GM19452 (cell line): ENCODE results near the gene TMEM176A.

Experiments used
- ATAC-seq: cut with Tn5 transposase; IDR thresholded peaks from one replicate; pipeline ENCODE4 v1.9.1; 2021; ENCODE audit not compliant: unreplicated experiment

Gene TMEM176A

GRCh38 chr7:150846291-150847115, 45.9 kb downstream of the TMEM176A start:
- no peak for ATAC-seq

- no peak for ATAC-seq
These were observed 47.0 kb downstream of the TMEM176A start for GRCh38 chr7:150847536-150847935.

- ATAC-seq: no peak
These were observed 47.5 kb downstream of the TMEM176A start for GRCh38 chr7:150848111-150848510.

GRCh38 chr7:150848561-150849115, 48.1 kb downstream of the TMEM176A start:
- no peak for ATAC-seq

GRCh38 chr7:150849204-150849775, 48.7 kb downstream of the TMEM176A start:
- ATAC-seq: no peak

- no peak for ATAC-seq
These were observed 49.7 kb downstream of the TMEM176A start for GRCh38 chr7:150850273-150850672.

GRCh38 chr7:150851492-150852370, 51.2 kb downstream of the TMEM176A start:
- no peak for ATAC-seq

GRCh38 chr7:150852371-150852905, 51.9 kb downstream of the TMEM176A start, which contains the start of gene AOC1:
AOC1 (plus strand) TSS chr7:150852517; CDS start chr7:150856471, 3,954 bp downstream.
- no peak for ATAC-seq

GRCh38 chr7:150854066-150855000, 53.8 kb downstream of the TMEM176A start:
- no peak for ATAC-seq
